IMR-90 (cell line): ENCODE data around the gene SHISAL1. TPM values are rescaled to one million over a fixed set of nuclear protein-coding genes. Genes with fewer than 3 reads are reported as not detected.

Experiments
- ATAC-seq: fragments of 200-7000 bp; cut with Tn5 transposase; 2 replicates; pipeline ENCODE4 v1.9.1; 2020; ENCODE audit warnings: low read depth, mild to moderate bottlenecking, moderate library complexity
- BruUV-seq: library from RNA; stranded (reverse); fragments of 400-500 nt; replicated peaks from 2 replicates; lab custom pipeline; 2021; lab: Mats Ljungman, UMichigan
- CTCF ChIA-PET: fragments of 300-600 bp; formaldehyde crosslinking; extraction: SDS; loops from one replicate; lab custom pipeline; 2021; ENCODE audit warnings: antibody characterized with exemption; lab: Yijun Ruan, JAX
- POLR2A ChIA-PET: fragments of 300-600 bp; sonication (Branson Sonifier 250); formaldehyde crosslinking; loops from one replicate; lab custom pipeline; 2022; ENCODE audit warnings: antibody characterized with exemption; ENCODE audit not compliant: unreplicated experiment; lab: Charles Lee
- DNase-seq: peaks from one replicate; pipeline ENCODE4 v3.0.0; 2013
- H2AFZ ChIP-seq: replicated peaks from 2 replicates; pipeline ENCODE3; 2013; ENCODE audit warnings: low read length, mild to moderate bottlenecking; ENCODE audit not compliant: poor library complexity
- H2AK5ac ChIP-seq: 2 replicates; pipeline ENCODE4 v1.6.1; 2013; ENCODE audit warnings: low read depth, low read length, inconsistent platforms
- H2AK9ac ChIP-seq: replicated peaks from 2 replicates; pipeline ENCODE3; 2013; ENCODE audit warnings: mild to moderate bottlenecking, low read depth, low read length, moderate library complexity; ENCODE audit not compliant: poor library complexity
- H2BK120ac ChIP-seq: 2 replicates; pipeline ENCODE4 v1.6.1; 2013; ENCODE audit warnings: low read depth, low read length, inconsistent platforms
- H2BK15ac ChIP-seq: 3 replicates; pipeline ENCODE4 v1.6.1; 2013; ENCODE audit warnings: low read depth, low read length, inconsistent platforms
- H2BK20ac ChIP-seq: 2 replicates; pipeline ENCODE4 v1.6.1; 2013; ENCODE audit warnings: low read depth, mild to moderate bottlenecking, inconsistent platforms, low read length, moderate library complexity
- H2BK5ac ChIP-seq: 2 replicates; pipeline ENCODE4 v1.6.1; 2013; ENCODE audit warnings: mild to moderate bottlenecking, low read depth, low read length, inconsistent platforms; ENCODE audit not compliant: poor library complexity, severe bottlenecking
- H3K14ac ChIP-seq: replicated peaks from 2 replicates; pipeline ENCODE4 v1.6.1; 2013; ENCODE audit warnings: low read depth, low read length, inconsistent platforms
- H3K18ac ChIP-seq: 2 replicates; pipeline ENCODE4 v1.6.1; 2013; ENCODE audit warnings: low read depth, low read length, control low read depth
- H3K23ac ChIP-seq: 2 replicates; pipeline ENCODE4 v1.6.1; 2013; ENCODE audit warnings: low read depth, low read length, inconsistent platforms
- H3K27ac ChIP-seq: 2 replicates; pipeline ENCODE4 v1.5.1; 2013; ENCODE audit warnings: mild to moderate bottlenecking, control low read depth, low read length; ENCODE audit not compliant: insufficient read depth
- H3K27me3 ChIP-seq: 2 replicates; pipeline ENCODE4 v1.6.1; 2013; ENCODE audit warnings: low read length; ENCODE audit not compliant: control insufficient read depth, insufficient read depth
- H3K36me3 ChIP-seq: 2 replicates; pipeline ENCODE4 v1.6.1; 2013; ENCODE audit warnings: low read length, mixed read lengths; ENCODE audit not compliant: control insufficient read depth, insufficient read depth
- H3K4ac ChIP-seq: 2 replicates; pipeline ENCODE4 v1.6.1; 2013; ENCODE audit warnings: low read depth, low read length, inconsistent platforms
- H3K4me1 ChIP-seq: 2 replicates; pipeline ENCODE4 v1.6.1; 2013; ENCODE audit warnings: low read length, mixed read lengths; ENCODE audit not compliant: control insufficient read depth, insufficient read depth
- H3K4me2 ChIP-seq: 2 replicates; pipeline ENCODE4 v1.6.1; 2013; ENCODE audit warnings: low read depth, mild to moderate bottlenecking, control low read depth, low read length, moderate library complexity
- H3K4me3 ChIP-seq: 2 replicates; pipeline ENCODE4 v1.5.1; 2013; ENCODE audit warnings: low read depth, mild to moderate bottlenecking, control low read depth, low read length, moderate library complexity; ENCODE audit not compliant: insufficient read depth
- H3K56ac ChIP-seq: 2 replicates; pipeline ENCODE4 v1.6.1; 2013; ENCODE audit warnings: low read length, inconsistent platforms; ENCODE audit not compliant: insufficient read depth; ENCODE audit errors: extremely low read depth
- H3K79me1 ChIP-seq, 2 experiments: 2 replicates each; pipeline ENCODE4 v1.6.1; 2013; ENCODE audit warnings: low read length in 2 of 2, inconsistent platforms in 1 of 2, low read depth in 1 of 2
- H3K9ac ChIP-seq: 2 replicates; pipeline ENCODE4 v1.6.1; 2013; ENCODE audit warnings: low read depth, low read length, control low read depth
- H3K9me1 ChIP-seq: 2 replicates; pipeline ENCODE4 v1.6.1; 2013; ENCODE audit warnings: low read length, inconsistent platforms; ENCODE audit not compliant: insufficient read depth
- H3K9me3 ChIP-seq: 2 replicates; pipeline ENCODE4 v1.6.1; 2013; ENCODE audit warnings: low read length; ENCODE audit not compliant: control insufficient read depth, insufficient read depth
- H4K20me1 ChIP-seq: 2 replicates; pipeline ENCODE4 v1.6.1; 2013; ENCODE audit warnings: low read length, inconsistent platforms; ENCODE audit not compliant: insufficient read depth
- H4K5ac ChIP-seq: 2 replicates; pipeline ENCODE4 v1.6.1; 2013; ENCODE audit warnings: mild to moderate bottlenecking, low read depth, low read length, control low read depth
- H4K8ac ChIP-seq, 2 experiments: 2 replicates each; pipeline ENCODE4 v1.6.1; 2013; ENCODE audit warnings: low read depth in 2 of 2, low read length in 2 of 2, control low read depth in 1 of 2, inconsistent platforms in 1 of 2
- H4K91ac ChIP-seq: 2 replicates; pipeline ENCODE4 v1.6.1; 2013; ENCODE audit warnings: low read depth, low read length, inconsistent platforms; ENCODE audit not compliant: insufficient read depth
- BHLHE40 ChIP-seq: fragments of 150-350 bp; IDR thresholded peaks from 2 replicates; pipeline ENCODE4 v1.6.1; 2016; ENCODE audit warnings: mild to moderate bottlenecking, low read depth, low read length
- CEBPB ChIP-seq: IDR thresholded peaks from 2 replicates; pipeline ENCODE4 v1.6.1; 2012; ENCODE audit warnings: low read depth, low read length, improper control_type of control experiment
- CHD1 ChIP-seq: IDR thresholded peaks from 2 replicates; pipeline ENCODE4 v1.6.1; 2012; ENCODE audit warnings: low read depth, low read length, improper control_type of control experiment
- CTCF ChIP-seq: conservative IDR thresholded peaks from 2 replicates; pipeline ENCODE4 v1.5.1; 2012; ENCODE audit warnings: mild to moderate bottlenecking, low read depth, low read length, improper control_type of control experiment
- ELK1 ChIP-seq: fragments of 150-350 bp; IDR thresholded peaks from 2 replicates; pipeline ENCODE4 v1.6.1; 2016; ENCODE audit warnings: low read depth, mild to moderate bottlenecking, low read length, moderate library complexity, borderline replicate concordance
- FOS ChIP-seq: fragments of 150-350 bp; IDR thresholded peaks from 2 replicates; pipeline ENCODE4 v1.6.1; 2016; ENCODE audit warnings: low read depth, low read length
- MAFK ChIP-seq: IDR thresholded peaks from 2 replicates; pipeline ENCODE4 v1.6.1; 2012; ENCODE audit warnings: low read depth, low read length, improper control_type of control experiment
- MAZ ChIP-seq: IDR thresholded peaks from 2 replicates; pipeline ENCODE4 v1.6.1; 2012; ENCODE audit warnings: low read depth, mild to moderate bottlenecking, low read length, improper control_type of control experiment, moderate library complexity, borderline replicate concordance
- MXI1 ChIP-seq: IDR thresholded peaks from 2 replicates; pipeline ENCODE4 v1.6.1; 2012; ENCODE audit warnings: low read depth, mild to moderate bottlenecking, low read length, moderate library complexity, borderline replicate concordance
- NFE2L2 ChIP-seq: fragments of 150-350 bp; IDR thresholded peaks from 2 replicates; pipeline ENCODE4 v1.6.1; 2016; ENCODE audit warnings: low read depth, mild to moderate bottlenecking, low read length
- POLR2A ChIP-seq: IDR thresholded peaks from 2 replicates; pipeline ENCODE4 v1.6.1; 2012; ENCODE audit warnings: mild to moderate bottlenecking, low read depth, low read length
- RAD21 ChIP-seq: IDR thresholded peaks from 2 replicates; pipeline ENCODE4 v1.6.1; 2012; ENCODE audit warnings: low read length, improper control_type of control experiment
- RCOR1 ChIP-seq: IDR thresholded peaks from 2 replicates; pipeline ENCODE4 v1.6.1; 2012; ENCODE audit warnings: mild to moderate bottlenecking, low read length, improper control_type of control experiment; ENCODE audit not compliant: insufficient replicate concordance
- RFX5 ChIP-seq: IDR thresholded peaks from 2 replicates; pipeline ENCODE4 v1.8.0; 2012; ENCODE audit warnings: low read depth, mild to moderate bottlenecking, low read length, moderate library complexity
- SMC3 ChIP-seq: fragments of 150-350 bp; IDR thresholded peaks from 2 replicates; pipeline ENCODE4 v1.6.1; 2016; ENCODE audit warnings: low read depth, mild to moderate bottlenecking, antibody characterized with exemption, low read length, moderate library complexity
- USF2 ChIP-seq: fragments of 150-350 bp; IDR thresholded peaks from 2 replicates; pipeline ENCODE4 v1.6.1; 2017; ENCODE audit warnings: mild to moderate bottlenecking, antibody characterized with exemption, low read length, low read depth
- dilution Hi-C: fragments of 300-500 bp; cut with HindIII; formaldehyde crosslinking; loops from one replicate; pipeline ENCODE4 v1.14.3; 2018; ENCODE audit warnings: low sequenced_read_pairs; ENCODE audit not compliant: unreplicated experiment
- in situ Hi-C: fragments of 300-500 bp; cut with MboI; formaldehyde crosslinking; loops from 3 replicates; pipeline ENCODE4 v1.14.3; 2019; ENCODE audit warnings: low sequenced_read_pairs, inconsistent platforms, mixed read lengths
- intact Hi-C: fragments of 100-400 bp; cut with micrococcal nuclease; formaldehyde crosslinking; loops from 2 replicates; pipeline ENCODE4 v1.10.0; 2022
- polyA plus RNA-seq, 3 experiments: library from polyadenylated mRNA; depleted of rRNA; stranded (reverse); fragments of >200 nt; gene quantifications; 2 replicates each; pipeline ENCODE4 v1.2.3, GENCODE V29; 2012; ENCODE audit warnings: low replicate concordance in 1 of 3
- total RNA-seq: library from RNA; depleted of rRNA; stranded (reverse); fragments of >200 nt; gene quantifications from 2 replicates; pipeline ENCODE4 v1.2.3, GENCODE V29; 2012

Gene SHISAL1
- total and polyA plus RNA-seq, 2 of the 4 experiments (the other 2 are of a cell fraction) = 1.0 to 1.4 TPM

- Histone ChIP-seq H3K9ac (no peak overlapping the region), H3K4ac (no peak overlapping the region), H3K56ac (no peak overlapping the region), H4K20me1 (no peaks in the 10 kb centered on the region), H2BK120ac (no peak overlapping the region), H2AK5ac (no peak overlapping the region), H3K79me1 (no peaks in the 10 kb centered on the region), H3K27me3 (no peaks in the 10 kb centered on the region), H2AFZ (no peak overlapping the region), H4K91ac (no peak overlapping the region), H3K18ac (no peak overlapping the region), H3K4me2 (no peak overlapping the region), H4K5ac (no peak overlapping the region), H2BK20ac (no peak overlapping the region), H3K23ac (no peak overlapping the region), H3K9me1 (peaks cover 7% of the 10 kb centered on the region), H3K4me1 (no peaks in the 10 kb centered on the region), H3K27ac (no peak overlapping the region), H3K36me3 (no peaks in the 10 kb centered on the region), H4K8ac (no peak overlapping the region), H3K4me3 (no peak overlapping the region), H3K14ac (no peak overlapping the region), H2AK9ac (no peak overlapping the region), H2BK5ac (no peak overlapping the region), H3K9me3 (no peaks in the 10 kb centered on the region), H2BK15ac (no peak overlapping the region)
- intact Hi-C loops (no loop called here), in situ Hi-C loops (no loop called here), dilution Hi-C loops (no loop called here)
- DNase-seq (no peak), ATAC-seq (no peak)
- CTCF ChIA-PET = no interaction called here
- POLR2A ChIA-PET = no interaction called here
- BruUV-seq = no TSS peak
- TF ChIP-seq MAFK = no peak
- no peak for TF ChIP-seq SMC3
- no peak for TF ChIP-seq POLR2A
- TF ChIP-seq CHD1 = no peak
- TF ChIP-seq FOS = no peak
- TF ChIP-seq NFE2L2 = no peak
- no peak for TF ChIP-seq MXI1
- no peak for TF ChIP-seq MAZ
- TF ChIP-seq CEBPB = no peak
- no peak for TF ChIP-seq CTCF
- no peak for TF ChIP-seq ELK1
- no peak for TF ChIP-seq RCOR1
- no peak for TF ChIP-seq RAD21
- TF ChIP-seq BHLHE40 = no peak
- no peak for TF ChIP-seq RFX5
- no peak for TF ChIP-seq USF2
These were observed 41.7 kb downstream of the SHISAL1 start for GRCh38 chr22:44271010-44271500.
